ENCODE data around the gene POU6F1. TPM values are rescaled to one million over a fixed set of nuclear protein-coding genes. Genes with fewer than 3 reads are reported as not detected.

Gene POU6F1
- total RNA-seq, 1 experiment from 2014 or later: 5.3 TPM

GRCh38 chr12:51198568-51199365 lies 19.1 kb downstream of the POU6F1 start:
- DNase-seq: peak; percentile 50 to 52
- H3K4me1 ChIP-seq: peaks cover 11% of the 10 kb centered on the region; the same call in 1 of the 2 replicates
- ChIA-PET CTCF (interaction anchor here (0.6 kb wide), 1 partner anchor 687 kb away, joined by 8 read pairs; no protein-coding TSS in a partner anchor), POLR2A (interaction anchor here (0.7 kb wide), 1 partner anchor 20 kb away, joined by 3 read pairs; no protein-coding TSS in a partner anchor)
- Mint-ChIP-seq H3K4me3 (ENCODE audit: unreplicated experiment) (no peak overlapping the region), H3K27ac (ENCODE audit: unreplicated experiment) (peak overlapping the region; percentile 43), H3K27me3 (ENCODE audit: insufficient read depth, unreplicated experiment) (no peaks in the 10 kb centered on the region), H3K9me3 (ENCODE audit: unreplicated experiment) (no peaks in the 10 kb centered on the region), H3K4me1 (ENCODE audit: low read depth, unreplicated experiment) (peaks cover 21% of the 10 kb centered on the region), H3K36me3 (ENCODE audit: insufficient read depth, unreplicated experiment) (no peaks in the 10 kb centered on the region)
- no TSS peak for BruUV-seq (replicated peaks)
- H3K9me3 ChIP-seq: no peaks in the 10 kb centered on the region
- intact Hi-C loops (cut with micrococcal nuclease; ENCODE audit: unreplicated experiment): loop anchor here (1.0 to 2.0 kb wide), 2 partner anchors 20 to 25 kb away; partner anchors contain the start of genes POU6F1 and TFCP2
- H3K4me3 ChIP-seq (ENCODE audit: low read depth, low read length): no peak overlapping the region
- no peaks in the 10 kb centered on the region for H3K27me3 ChIP-seq (replicated peaks; ENCODE audit: control insufficient read depth, insufficient read depth, low read length)
- no peaks in the 10 kb centered on the region for H3K36me3 ChIP-seq (ENCODE audit: control insufficient read depth, insufficient read depth, low read length)
- peak in 1 of 2 experiments; percentile 13 for TF ChIP-seq CTCF (IDR thresholded peaks at IDR 0.05; ENCODE audit: insufficient read depth in 1 of 2, low read depth in 1 of 2, low read length in 1 of 2, severe bottlenecking in 1 of 2, unreplicated experiment in 1 of 2)

GRCh38 chr12:51197736-51198567 lies 19.9 kb downstream of the POU6F1 start:
- Mint-ChIP-seq H3K36me3 (ENCODE audit: insufficient read depth, unreplicated experiment) (no peaks in the 10 kb centered on the region), H3K27me3 (ENCODE audit: insufficient read depth, unreplicated experiment) (no peaks in the 10 kb centered on the region), H3K27ac (ENCODE audit: unreplicated experiment) (peak overlapping the region; percentile 43), H3K9me3 (ENCODE audit: unreplicated experiment) (no peaks in the 10 kb centered on the region), H3K4me3 (ENCODE audit: unreplicated experiment) (no peak overlapping the region), H3K4me1 (ENCODE audit: low read depth, unreplicated experiment) (peaks cover 13% of the 10 kb centered on the region)
- BruUV-seq (replicated peaks): no TSS peak
- Histone ChIP-seq H3K27me3 (replicated peaks; ENCODE audit: control insufficient read depth, insufficient read depth, low read length) (no peaks in the 10 kb centered on the region), H3K4me3 (ENCODE audit: low read depth, low read length) (no peak overlapping the region), H3K4me1 (peaks cover 11% of the 10 kb centered on the region; the same call in 1 of the 2 replicates), H3K9me3 (no peaks in the 10 kb centered on the region), H3K36me3 (ENCODE audit: control insufficient read depth, insufficient read depth, low read length) (no peaks in the 10 kb centered on the region)
- TF ChIP-seq CTCF (IDR thresholded peaks at IDR 0.05; ENCODE audit: insufficient read depth in 1 of 2, low read depth in 1 of 2, low read length in 1 of 2, severe bottlenecking in 1 of 2, unreplicated experiment in 1 of 2): no peak
- no peak for DNase-seq
- intact Hi-C loops (cut with micrococcal nuclease; ENCODE audit: unreplicated experiment): loop anchor here (1.0 to 2.0 kb wide), 2 partner anchors 21 to 25 kb away; partner anchors contain the start of genes POU6F1 and TFCP2
- ChIA-PET CTCF (interaction anchor here (1.1 kb wide), 1 partner anchor 40 kb away, joined by 12 read pairs; the partner anchor contains the start of gene DAZAP2), POLR2A (no interaction called here)

- Mint-ChIP-seq H3K9me3 (ENCODE audit: unreplicated experiment) (no peaks in the 10 kb centered on the region), H3K4me3 (ENCODE audit: unreplicated experiment) (no peak overlapping the region), H3K27ac (ENCODE audit: unreplicated experiment) (no peak overlapping the region), H3K4me1 (ENCODE audit: low read depth, unreplicated experiment) (peaks cover 10% of the 10 kb centered on the region), H3K27me3 (ENCODE audit: insufficient read depth, unreplicated experiment) (no peaks in the 10 kb centered on the region), H3K36me3 (ENCODE audit: insufficient read depth, unreplicated experiment) (no peaks in the 10 kb centered on the region)
- H3K4me1 ChIP-seq: peaks cover 11% of the 10 kb centered on the region; the same call in 1 of the 2 replicates
- ChIA-PET POLR2A (no interaction called here), CTCF (interaction anchor here (1.1 to 1.4 kb wide), 2 partner anchors 21 to 42 kb away, joined by 7 to 12 read pairs; partner anchors contain the start of genes DAZAP2 and POU6F1)
- DNase-seq: no peak
- intact Hi-C loops (cut with micrococcal nuclease; ENCODE audit: unreplicated experiment): no loop called here
- no peak overlapping the region for H3K4me3 ChIP-seq (ENCODE audit: low read depth, low read length)
- no TSS peak for BruUV-seq (replicated peaks)
- no peaks in the 10 kb centered on the region for H3K9me3 ChIP-seq
- H3K36me3 ChIP-seq (ENCODE audit: control insufficient read depth, insufficient read depth, low read length): no peaks in the 10 kb centered on the region
- no peaks in the 10 kb centered on the region for H3K27me3 ChIP-seq (replicated peaks; ENCODE audit: control insufficient read depth, insufficient read depth, low read length)
- no peak for TF ChIP-seq CTCF (IDR thresholded peaks at IDR 0.05; ENCODE audit: insufficient read depth in 1 of 2, low read depth in 1 of 2, low read length in 1 of 2, severe bottlenecking in 1 of 2, unreplicated experiment in 1 of 2)
Observed at GRCh38 chr12:51196547-51196946, 21.3 kb downstream of the POU6F1 start.

Measured in Caco-2 (cell line).